CD4-positive, alpha-beta T cell treated with Interleukin-21 for 1 hour (primary cell): Measurements from ENCODE around the gene MACF1.
"Not testable (repeated sequence)": the region's sequence is repeated elsewhere in the genome, so short reads cannot be mapped to it uniquely, and the experiment has no call there.

ENCODE experiments used
- DNase-seq: peaks from one replicate; pipeline ENCODE4 v3.0.0-alpha.2; 2020

The MACF1 gene

DNA sequence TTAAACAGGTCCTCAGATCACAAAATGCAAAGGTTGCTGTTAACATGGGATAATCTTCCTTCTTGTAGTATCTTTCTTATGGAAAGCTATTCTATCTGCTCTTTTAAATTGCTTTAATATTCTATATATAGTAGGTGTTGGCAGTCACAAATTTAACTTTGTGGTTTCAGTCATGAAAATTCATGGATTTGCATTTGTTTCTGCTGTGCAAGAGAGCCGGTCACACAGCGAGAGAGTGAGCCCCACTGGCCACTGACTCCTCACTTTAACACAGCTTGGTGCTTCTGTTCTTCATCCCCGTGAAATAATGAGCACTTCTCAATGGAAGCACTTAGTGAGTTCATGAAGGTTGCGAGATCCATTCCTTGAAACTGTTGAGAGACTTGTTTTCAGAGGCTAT, 268.8 kb downstream of the MACF1 start:
- no peak for DNase-seq

GRCh38 chr1:39474810-39475209, 270.3 kb downstream of the MACF1 start:
- DNase-seq: no peak

DNA sequence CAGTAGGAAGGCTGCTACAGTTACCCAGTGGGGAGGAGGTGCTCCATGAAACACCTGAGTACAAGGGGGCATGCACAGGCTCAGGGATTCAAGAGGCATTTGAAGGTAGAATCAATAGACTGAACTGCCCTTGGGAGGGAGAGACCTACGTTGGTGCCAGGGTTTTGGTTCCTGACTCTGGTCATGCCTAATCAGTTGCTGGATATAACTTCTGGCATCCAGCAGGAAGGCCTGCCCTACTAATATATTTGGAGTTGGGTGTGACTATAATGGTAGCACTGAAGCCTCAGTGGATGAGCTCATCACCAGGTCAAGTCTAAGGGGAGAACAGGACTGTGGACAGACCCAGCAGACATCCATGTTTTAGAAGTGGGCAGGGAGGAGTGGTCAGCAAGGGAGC, 271.1 kb downstream of the MACF1 start:
- not testable (repeated sequence) for DNase-seq

DNA sequence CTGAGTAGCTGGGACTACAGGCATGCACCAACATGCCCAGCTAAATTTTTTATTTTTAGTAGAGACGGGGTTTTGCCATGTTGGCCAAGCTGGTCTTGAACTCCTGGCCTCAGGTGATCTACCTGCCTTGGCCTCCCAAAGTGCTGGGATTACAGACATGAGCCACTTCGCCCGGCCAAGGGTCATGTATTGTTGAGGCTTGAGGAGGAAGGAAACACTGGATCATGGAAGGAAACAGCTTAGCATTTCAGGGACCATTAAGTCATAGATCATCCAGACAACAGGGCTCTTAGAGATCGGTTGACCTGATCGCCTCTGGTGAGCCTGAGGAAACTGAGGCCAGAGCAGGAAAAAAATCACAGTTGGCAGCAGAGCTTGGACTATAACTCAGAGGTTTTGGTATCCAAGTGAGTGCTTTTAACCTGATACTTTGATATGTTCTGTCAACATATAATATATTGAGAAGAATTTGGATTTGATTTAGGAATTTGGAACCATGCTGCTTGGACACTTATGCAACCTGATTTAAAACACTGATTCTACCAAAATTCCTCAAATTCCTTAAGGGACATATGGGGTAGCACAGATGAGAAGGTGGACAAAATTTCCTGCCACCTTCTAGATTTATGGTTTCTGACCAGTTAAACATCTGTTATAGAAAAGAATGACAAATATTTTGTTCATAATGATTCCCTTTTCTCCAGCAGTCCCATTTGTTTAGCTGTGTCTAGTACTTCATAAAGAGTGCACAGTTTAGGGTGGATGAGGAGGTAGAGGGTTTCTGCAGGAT, 273.8 kb downstream of the MACF1 start:
- DNase-seq: no peak

DNA sequence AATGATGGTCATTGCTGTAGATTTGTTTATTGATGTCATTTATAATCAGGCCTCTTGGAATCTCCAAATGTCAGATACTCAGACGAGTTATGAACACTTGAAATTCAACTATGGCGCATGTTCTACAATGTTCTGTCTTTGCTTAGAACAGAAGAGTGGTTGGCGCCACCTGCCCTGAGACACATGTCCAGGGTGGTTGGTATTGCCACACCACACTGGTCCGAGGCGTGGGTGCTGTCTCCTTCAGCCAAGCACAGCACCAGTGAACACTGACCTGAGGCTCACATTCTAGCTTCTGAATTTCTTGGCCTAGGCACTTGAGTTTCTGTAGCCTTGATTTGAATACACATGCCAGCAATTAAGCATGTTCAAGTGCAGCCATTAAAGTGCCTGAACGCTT, 276.8 kb downstream of the MACF1 start:
- DNase-seq: no peak

- DNase-seq: no peak
Observed at GRCh38 chr1:39483276-39483675, 278.8 kb downstream of the MACF1 start.

- DNase-seq: no peak
Observed at GRCh38 chr1:39484564-39484963, 280.1 kb downstream of the MACF1 start.

DNA sequence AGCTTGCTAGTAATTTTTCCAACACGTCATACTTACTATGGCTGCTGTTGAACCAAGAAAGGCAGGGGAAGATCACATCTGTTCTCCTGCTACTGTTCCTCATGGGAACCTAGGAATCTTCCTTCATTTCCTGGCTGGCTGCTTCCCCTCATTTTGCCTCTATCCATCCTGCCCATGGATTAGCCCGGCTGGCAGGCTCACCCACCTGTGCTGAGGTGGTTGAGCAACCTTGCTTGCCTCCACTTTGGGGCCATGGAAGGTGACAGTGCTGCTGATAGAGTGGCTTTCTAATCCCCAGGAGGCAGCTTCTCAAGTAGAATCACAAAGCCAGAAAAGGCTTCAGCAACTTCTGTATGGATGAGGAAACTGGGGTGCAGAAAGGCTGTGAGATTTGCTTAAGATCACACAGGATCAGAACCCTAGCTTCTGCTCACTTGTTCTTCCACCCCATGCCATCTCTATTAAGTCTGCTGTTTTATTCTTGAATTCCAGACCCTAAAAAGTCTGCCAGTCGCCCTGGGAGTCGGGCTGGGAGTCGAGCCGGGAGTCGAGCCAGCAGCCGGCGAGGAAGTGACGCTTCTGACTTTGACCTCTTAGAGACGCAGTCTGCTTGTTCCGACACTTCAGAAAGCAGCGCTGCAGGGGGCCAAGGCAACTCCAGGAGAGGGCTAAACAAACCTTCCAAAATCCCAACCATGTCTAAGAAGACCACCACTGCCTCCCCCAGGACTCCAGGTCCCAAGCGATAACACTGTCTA, 280.7 kb downstream of the MACF1 start:
- DNase-seq: no peak

DNA sequence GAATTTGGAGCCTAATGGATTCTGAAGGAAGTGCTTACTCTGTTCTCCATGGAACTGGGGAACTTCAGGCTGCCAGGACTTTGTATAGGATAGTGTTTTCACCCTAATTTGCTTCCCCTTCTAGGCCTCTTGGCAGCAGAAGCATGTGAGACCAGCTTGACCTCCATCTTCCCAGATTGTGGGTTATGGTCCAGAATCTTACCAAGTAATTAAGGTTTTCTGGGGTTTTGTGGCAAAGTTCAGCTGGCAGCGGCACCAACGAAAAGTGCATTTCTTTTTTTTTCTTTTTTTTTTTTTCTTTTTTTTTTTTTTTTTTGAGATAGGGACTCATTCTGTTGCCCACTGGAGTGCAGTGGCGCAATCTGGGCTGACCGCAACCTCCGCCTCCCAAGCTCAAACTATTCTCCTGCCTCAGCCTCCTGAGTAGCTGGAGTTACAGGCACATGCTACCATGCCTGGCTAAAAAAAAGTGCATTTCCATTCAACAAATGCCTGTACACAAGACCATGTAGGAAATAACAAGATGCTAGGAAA, 283.6 kb downstream of the MACF1 start:
- DNase-seq: no peak

GRCh38 chr1:39488793-39489566, 284.5 kb downstream of the MACF1 start:
- no peak for DNase-seq

DNA sequence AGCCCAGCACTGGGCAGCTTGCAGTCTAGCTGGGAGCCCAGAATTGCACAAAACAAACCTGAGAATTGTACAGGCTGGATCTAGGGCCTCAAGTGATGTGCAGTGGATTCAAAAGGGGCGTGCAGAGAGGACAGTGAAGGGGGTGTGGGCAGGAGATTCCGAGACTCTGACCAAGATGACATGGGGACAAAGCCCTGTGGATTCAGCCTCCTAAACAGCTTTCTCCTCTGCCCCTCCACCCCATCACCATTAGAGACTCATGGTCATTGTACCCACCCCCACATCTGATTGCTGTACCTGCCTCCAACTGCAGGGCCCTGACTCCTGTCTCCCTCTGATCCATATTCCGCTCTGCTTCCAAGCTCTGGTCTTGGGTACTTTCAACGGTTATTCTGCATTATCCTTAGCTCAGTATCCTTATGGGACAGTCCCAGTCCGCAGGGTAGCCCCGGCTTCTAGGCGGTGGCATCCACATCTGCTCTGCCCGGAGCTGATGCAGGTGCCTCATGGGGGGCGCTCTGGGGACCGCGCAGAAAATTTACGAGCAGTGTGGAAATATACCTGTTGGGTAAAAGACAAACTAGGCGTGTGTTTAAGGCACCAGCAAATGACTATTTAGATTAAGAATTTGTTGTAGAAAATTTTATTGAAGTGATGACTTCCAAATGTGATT, 285.2 kb downstream of the MACF1 start:
- no peak for DNase-seq

DNA sequence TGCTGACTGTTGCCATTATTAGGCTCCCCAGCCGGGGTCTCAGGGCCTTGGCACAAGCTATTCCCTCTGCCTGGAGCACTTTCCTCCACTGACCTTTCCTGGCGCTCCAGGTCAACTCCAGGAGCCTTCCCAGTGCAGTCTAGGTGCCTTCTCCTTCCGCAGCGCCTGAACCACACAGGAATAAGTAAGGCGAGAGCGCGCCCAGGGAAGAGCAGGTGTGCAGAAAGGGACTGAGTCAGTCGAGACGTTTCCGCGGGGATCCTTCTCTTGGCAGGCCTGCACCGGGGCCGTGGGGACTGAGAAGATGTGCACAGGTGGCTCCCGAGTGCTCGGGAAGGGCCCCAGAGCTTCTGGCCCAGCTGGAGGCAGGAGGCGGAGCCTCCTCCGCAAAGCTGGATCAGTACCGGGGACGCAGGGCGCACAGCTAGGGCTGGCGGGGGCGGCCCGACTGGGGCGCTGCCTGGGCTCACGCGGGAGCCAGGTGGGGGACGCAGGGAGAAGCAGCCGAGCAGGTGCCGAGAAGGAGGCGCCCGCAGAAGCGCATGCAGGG, 286.2 kb downstream of the MACF1 start:
- no peak for DNase-seq

- peak; percentile 80 for DNase-seq
Observed at GRCh38 chr1:39491146-39491921, 286.8 kb downstream of the MACF1 start, which contains the start of gene BMP8A. Gene BMP8A, plus strand, starts transcription at chr1:39491636. Its CDS starts 356 bp downstream, at chr1:39491992.

DNA sequence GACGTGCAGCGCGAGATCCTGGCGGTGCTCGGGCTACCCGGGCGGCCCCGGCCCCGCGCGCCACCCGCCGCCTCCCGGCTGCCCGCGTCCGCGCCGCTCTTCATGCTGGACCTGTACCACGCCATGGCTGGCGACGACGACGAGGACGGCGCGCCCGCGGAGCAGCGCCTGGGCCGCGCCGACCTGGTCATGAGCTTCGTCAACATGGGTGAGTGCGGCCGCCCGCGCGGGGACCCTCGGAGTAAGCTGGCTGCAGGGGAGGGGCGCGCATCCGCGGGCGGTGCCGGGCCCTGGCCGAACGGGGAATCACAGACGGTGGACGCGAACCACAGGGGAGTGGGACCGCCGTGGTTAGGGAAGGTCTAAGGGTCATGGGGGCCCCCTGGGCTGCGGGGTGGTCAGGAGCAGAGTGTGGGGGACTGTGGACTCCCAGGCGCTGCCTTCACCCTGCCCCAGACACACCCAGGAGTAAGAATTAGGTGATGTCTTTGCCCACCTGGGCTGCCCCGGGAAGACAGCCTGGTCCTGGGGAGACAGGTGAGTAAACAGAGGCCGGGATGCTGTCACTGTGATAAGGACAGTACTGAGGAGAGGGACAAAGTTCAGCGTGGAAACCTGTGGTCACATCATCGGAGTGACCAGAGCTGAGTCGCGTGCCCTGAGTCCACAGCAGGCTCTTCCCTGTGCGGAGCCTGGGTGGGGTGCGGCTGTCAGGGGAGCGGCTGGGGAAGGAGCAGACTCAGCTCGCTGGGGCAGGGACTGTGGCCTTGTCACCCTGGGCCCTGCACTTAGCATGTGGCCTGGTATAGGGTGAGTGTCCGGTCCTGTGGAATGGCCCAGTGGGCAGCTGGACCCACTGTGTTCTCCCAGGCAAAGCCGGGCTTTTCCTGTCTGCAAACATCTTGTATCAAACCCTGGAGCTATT, 287.9 kb downstream of the MACF1 start:
- not testable (repeated sequence) for DNase-seq

GRCh38 chr1:39493043-39493810, 288.7 kb downstream of the MACF1 start:
- DNase-seq: not testable (repeated sequence)

DNA sequence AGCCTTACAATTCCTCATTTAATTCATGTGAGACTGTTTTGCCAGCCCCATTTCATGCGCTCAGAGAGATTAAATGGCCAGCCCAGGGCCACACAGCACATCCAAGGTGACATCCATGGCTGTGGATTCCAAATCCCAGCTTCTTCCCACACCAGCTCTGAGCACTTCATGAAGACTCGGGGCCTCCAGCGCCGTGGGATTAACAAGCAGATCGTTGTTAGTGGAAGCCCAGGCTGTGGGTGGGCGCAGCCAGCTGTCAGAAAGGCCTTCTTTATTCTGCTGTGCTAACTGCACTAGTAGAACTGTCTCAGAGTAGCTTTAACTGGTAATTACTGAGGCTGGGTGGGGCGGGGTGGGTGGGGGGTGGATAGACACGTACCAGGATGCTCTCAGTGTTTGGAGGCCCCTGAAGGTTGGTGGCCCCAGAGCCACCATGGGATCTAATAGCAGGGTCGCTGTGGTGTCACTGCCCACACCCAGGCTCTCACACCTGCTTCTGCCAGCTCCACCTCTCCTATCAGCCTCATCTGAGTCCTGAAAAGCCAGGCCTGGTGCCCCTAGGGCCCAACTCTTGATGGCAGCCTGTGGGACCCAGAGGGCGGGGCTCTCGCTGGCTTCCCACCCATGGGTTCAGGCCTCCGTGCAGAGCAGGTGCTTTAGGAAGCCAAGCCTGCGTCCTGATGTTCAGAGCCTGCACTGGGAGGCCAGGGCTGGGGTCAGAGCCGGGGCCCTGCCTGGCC, 290.3 kb downstream of the MACF1 start:
- no peak for DNase-seq

DNA sequence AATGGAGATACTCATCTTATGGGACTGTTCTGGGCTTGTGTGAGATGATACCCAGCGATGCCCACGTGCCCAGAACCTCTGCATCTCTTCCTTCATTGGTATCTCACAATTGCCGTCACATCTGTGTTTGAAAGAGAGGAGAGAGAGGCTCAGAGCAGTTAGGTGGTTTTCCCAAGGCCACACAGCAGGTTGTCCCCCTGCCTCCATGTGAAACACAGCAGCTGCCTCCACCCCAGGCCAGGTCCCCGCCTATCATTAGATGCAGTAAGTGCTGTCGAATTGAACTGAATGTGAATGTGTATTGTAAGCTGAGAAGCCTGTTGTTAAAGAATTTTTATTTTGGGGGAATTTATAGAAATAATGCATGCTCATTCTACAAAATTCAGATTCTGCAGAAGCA, 292.0 kb downstream of the MACF1 start:
- DNase-seq: not testable (repeated sequence)

GRCh38 chr1:39497585-39497984, 293.1 kb downstream of the MACF1 start:
- DNase-seq: no peak
